GM12891 (cell line): ENCODE data around the gene ATP11A.

Experiments used
- POLR2A ChIP-seq: IDR thresholded peaks from 2 replicates; pipeline ENCODE4 v1.6.1; 2011; ENCODE audit warnings: low read depth, low read length, control low read depth
- POLR2AphosphoS5 ChIP-seq: IDR thresholded peaks from 2 replicates; pipeline ENCODE4 v1.6.1; 2011; ENCODE audit warnings: low read depth, low read length, control low read depth
- SPI1 ChIP-seq: IDR thresholded peaks from 2 replicates; pipeline ENCODE4 v1.6.1; 2011; ENCODE audit warnings: low read depth, low read length, control low read depth

DNA sequence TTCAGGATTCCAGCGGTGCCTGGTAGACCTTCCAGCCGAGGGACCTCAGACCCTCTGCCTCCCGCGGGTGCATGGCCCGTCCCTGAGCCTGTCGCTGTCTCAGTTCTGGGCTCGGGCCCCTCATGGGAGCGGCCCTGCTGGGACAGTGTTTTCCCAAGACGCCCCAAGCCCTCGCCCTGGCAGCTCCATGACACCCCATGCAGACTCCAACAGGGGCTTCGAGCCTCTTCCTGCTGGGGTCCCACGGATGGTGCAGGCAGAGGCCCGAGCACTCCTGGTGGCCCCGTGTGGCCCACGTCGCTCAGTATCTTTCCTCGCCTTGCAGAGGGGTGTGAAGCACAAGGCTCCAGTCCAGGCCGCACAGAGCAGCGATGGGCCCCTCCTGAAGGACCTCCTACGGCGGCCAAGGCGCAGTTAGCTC, 190.4 kb downstream of the ATP11A start:
- no peak for TF ChIP-seq POLR2A
- TF ChIP-seq POLR2AphosphoS5 = no peak
- no peak for TF ChIP-seq SPI1
